NCI-H1436 treated with DMSO at 0.1 percent for 48 hours (cell line): ENCODE results near the gene NWD2.
"Not testable (repeated sequence)": the region's sequence is repeated elsewhere in the genome, so short reads cannot be mapped to it uniquely, and the experiment has no call there.

Source experiments
- DNase-seq: peaks from one replicate; lab custom pipeline; 2025; lab: John Stamatoyannopoulos, UW

Gene NWD2

DNA sequence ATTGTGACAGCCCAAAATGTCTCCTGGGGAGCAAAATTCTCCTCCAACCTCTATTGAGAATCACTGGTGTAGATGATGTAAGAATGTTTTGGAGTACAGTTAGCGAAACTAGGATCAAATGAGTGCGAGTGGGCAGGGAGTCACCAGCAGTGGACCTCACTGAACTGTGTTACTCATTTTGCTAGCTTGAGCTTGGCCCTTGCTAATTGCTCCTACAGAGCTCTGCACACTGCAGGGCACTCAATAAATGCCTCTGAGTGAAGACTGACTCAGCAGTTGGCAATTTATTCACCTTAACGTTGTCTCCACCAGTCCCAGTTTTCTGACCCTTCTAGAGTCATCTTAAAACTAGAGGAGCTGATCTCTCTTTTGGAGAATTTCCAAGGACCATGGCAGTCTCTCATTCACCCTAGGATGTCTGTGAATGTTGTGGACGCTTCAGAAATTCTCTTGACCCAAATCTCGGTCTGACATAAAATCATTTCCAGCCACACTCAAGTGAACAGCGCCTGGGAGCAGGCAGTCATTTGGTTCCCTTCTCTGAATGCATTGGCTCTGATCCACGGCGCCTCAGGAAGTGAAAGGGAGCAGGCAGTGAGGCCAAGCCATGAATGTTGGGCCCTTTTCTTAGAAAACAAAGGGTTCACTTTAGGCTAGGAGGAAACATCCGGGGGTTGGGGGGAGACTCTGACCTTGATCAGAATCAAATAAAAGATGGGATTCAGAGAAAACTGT lies 148.1 kb downstream of the NWD2 start:
- no peak for DNase-seq

DNA sequence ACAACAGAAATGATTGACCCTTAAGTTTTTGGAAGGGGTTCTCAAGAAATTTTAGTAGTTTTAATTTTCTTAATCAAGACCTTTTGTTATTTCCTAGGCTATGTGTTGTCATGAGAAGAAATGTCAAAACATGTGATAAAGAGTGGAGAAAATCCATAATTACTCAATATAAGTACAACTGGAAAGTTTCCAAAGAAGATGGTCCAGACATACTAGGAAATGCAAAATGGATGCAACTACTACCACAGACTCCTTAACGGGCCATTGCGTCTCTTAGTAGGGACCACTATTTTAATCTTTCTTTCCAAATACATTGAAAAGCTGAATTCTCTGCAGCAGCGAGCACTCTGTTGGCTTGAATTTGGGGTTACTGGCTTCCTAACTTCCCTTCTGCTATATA lies 148.8 kb downstream of the NWD2 start:
- no peak for DNase-seq

DNA sequence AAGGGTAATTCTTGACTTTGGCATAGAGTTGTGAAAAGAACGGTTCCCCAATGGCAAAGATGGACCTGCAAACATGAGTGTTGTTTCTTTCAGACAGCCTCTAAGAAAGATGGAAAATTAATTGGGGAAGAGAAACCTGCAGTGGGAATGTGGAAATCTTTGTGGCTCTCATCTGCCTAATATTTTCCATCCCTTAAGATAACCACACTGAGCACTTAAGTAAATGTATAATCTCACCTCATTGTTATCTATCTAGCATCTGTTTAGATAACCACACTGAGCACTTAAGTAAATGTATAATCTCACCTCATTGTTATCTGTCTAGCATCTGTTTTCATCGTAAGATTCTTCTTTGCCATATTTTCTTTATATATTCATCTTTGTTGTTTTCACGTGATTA lies 149.3 kb downstream of the NWD2 start:
- no peak for DNase-seq

DNA sequence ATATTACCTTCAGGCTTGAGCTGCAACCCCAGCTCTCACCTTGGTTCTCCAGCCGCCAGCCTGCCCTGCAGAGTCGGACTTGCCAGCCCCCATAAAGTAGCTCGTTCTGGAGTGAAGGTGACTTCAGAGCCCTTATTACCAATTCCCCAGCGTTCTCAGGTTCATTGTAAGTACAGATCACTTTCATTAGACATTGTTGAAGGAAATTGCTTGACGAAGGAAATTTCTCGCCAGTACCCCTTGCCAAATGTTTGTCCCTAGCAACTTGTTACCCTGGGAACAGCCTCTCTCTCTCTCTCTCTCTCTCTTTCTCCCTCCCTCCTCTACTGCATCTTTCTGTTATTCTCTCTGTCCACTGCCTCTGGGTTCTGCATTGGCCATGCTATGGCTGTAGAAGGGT lies 153.0 kb downstream of the NWD2 start:
- DNase-seq = no peak

- DNase-seq = no peak
Measured at GRCh38 chr4:37400241-37400881, 155.8 kb downstream of the NWD2 start.

GRCh38 chr4:37407938-37408826 lies 163.6 kb downstream of the NWD2 start:
- DNase-seq = not testable (repeated sequence)

DNA sequence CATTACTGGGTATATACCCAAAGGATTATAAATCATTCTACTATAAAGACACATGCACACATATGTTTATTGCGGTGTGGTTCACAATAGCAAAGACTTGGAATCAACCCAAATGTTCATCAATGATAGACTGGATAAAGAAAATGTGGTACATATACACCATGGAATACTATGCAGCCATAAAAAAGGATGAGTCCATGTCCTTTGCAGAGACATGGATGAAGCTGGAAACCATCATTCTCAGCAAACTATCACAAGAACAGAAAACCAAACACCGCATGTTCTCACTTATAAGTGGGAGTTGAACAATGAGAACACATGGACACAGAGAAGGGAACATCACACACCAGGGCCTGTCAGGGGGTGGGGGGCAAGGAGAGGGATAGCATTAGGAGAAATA lies 169.1 kb downstream of the NWD2 start:
- DNase-seq = not testable (repeated sequence)

DNA sequence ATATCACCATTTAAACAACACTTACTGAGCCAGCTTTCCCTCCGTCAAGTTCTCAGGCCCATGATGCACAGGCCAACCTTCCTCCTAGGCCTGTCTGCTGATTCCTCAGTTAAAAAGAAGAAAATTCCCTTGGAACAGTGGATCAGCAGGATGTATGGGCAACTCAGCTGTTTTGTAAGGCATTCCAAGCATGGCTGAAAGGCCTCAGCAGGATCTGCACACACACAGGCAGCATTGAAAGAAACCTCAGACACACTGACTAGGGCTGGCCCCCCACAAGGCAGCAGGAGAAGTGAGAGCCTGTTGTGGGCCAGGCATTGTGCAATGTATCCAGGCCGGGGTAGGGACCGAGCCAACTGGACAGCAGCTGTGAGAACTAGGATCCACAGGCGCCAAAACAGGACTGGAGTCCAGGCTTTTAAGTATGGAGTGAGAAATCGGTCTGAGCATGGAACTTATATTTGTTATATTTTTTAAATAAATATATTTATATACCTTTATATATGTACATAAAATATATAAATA lies 171.4 kb downstream of the NWD2 start:
- no peak for DNase-seq

- no peak for DNase-seq
Measured at GRCh38 chr4:37421614-37422013, 177.1 kb downstream of the NWD2 start.

DNA sequence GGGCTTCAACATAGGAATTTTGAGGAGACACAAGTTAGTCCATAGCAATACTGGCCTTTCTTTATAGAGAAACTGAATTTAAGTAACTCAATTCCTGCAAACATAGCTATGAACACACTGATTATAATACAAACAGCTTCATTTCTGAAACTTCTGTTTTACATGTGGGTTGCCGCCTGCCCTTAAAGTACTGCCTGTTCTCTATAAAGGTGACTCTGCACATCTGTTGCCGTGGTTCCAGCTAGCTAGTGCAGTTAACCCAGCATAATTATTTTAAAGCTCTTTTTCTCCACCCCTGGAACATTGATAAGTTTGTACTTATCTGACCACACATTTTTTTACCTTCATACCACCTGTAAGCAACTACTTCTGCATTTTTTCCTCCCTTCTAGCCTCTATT lies 177.6 kb downstream of the NWD2 start:
- no peak for DNase-seq

- DNase-seq = no peak
Measured at GRCh38 chr4:37422638-37423037, 178.1 kb downstream of the NWD2 start.

DNA sequence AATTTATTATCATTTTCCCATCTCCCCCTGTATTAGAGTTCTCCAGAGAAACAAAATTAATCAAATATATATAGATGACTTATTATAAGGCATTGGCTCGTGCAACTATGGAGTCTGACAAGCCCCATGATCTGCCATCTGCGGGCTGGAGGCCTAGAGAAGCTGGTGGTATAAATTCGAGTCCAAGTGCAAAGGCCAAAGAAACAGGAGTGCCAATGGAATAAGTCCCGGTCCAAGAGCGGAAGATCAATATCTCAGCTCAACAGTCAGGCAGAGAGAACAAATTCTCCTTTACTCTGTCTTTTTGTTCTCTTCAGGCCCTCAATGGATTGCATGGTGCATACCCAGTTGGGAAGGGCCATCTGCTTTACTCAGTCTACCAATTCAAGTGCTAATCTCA lies 178.8 kb downstream of the NWD2 start:
- no peak for DNase-seq

- no peak for DNase-seq
Measured at GRCh38 chr4:37424753-37425152, 180.2 kb downstream of the NWD2 start.

DNA sequence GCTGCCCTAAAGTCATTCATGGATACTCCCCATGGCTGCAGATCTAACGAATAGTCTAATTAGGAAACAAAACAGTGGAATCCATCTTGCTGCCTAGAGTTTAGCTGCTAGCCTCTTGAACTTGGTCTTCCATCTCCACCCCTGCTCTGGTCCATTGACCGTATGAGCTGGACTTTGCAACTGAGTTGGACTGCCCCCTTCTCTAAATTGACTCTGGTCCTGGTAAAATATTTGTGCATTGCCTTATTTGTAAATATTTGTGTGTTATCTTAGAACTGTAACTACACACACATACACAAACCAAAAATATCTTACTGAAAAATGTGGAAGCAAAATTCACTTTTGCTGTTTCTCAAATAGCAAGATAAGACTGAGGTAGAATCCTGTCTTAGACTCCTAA lies 181.3 kb downstream of the NWD2 start:
- no peak for DNase-seq

DNA sequence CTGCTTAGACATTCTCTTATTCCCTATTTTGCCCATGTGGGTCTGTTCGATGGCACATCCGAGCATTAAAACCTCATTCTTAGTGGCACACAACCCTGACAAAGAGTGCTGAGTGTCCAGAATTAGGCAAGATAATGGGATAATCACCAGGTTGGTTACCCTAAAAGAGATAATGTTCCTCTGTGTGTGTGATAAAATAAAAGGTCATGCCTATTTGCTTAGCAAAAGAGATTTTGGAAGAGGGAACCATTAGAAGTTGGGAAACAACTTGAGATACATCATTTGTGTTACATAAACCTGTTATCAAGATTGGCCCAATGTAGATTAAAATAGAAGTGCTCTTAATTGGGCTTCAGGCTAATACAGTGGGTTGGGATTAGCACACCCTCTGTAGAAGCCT lies 182.7 kb downstream of the NWD2 start:
- DNase-seq = no peak

GRCh38 chr4:37429906-37430305 lies 185.4 kb downstream of the NWD2 start:
- DNase-seq = no peak

DNA sequence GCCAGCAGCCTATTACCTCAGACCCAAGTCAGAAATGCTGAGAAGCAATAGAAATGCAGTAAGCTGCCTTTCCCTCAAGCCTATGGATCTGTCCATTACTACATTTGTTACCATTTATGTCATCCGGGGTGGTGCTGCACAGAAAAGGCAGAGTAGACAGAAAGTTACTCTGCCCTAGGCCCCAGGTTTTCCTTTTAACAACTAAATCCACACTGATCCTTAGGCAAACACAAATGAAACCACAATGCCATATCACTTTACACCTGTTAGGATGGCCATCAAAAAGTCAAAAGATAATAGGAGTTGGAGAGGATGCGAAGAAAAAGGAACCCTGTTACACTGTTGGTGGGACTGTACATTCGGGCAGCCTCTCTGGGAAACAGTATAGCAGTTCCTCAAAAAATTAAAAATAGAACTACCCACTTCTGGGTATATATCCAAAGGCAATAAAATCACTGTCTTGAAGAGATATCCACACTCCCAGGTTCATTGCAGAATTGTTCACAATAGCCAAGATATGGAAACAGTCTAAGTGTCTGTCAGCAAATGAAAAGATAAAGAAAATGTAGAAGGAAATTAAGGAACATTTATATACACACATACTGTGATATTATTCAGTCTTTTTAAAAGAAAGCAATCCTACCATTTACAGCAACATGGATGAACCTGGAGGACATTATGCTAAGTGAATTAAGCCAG lies 186.3 kb downstream of the NWD2 start:
- no peak for DNase-seq

GRCh38 chr4:37431417-37431743 lies 186.8 kb downstream of the NWD2 start:
- no peak for DNase-seq

DNA sequence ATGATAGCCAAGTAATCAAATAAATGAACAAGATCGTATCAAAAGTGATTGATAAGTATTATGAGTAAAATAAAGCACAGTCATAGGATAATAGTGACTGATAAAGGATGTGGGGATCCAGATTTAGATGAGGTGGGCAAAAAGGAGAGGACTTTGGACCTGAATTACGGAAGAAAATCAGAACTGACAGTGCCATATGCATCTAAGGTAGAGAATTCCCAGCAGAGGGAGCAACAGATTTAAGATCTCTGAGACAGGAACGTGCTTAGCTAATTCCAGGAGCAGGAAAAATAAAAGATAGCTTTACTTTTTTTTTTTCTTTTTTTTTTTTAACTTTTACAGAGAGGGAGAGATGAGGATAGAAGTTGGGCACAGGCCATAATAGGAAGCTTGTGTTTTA lies 189.9 kb downstream of the NWD2 start:
- no peak for DNase-seq

GRCh38 chr4:37436546-37436945 lies 192.0 kb downstream of the NWD2 start:
- no peak for DNase-seq

- no peak for DNase-seq
Measured at GRCh38 chr4:37437163-37437562, 192.6 kb downstream of the NWD2 start.

GRCh38 chr4:37438564-37439279 lies 194.2 kb downstream of the NWD2 start:
- no peak for DNase-seq
